Measurements from ENCODE around the gene SMOC2. TPM values are rescaled to one million over a fixed set of nuclear protein-coding genes. Genes with fewer than 3 reads are reported as not detected.

Gene SMOC2
- total RNA-seq, 1 donor from 2014 or later, result not detected

DNA sequence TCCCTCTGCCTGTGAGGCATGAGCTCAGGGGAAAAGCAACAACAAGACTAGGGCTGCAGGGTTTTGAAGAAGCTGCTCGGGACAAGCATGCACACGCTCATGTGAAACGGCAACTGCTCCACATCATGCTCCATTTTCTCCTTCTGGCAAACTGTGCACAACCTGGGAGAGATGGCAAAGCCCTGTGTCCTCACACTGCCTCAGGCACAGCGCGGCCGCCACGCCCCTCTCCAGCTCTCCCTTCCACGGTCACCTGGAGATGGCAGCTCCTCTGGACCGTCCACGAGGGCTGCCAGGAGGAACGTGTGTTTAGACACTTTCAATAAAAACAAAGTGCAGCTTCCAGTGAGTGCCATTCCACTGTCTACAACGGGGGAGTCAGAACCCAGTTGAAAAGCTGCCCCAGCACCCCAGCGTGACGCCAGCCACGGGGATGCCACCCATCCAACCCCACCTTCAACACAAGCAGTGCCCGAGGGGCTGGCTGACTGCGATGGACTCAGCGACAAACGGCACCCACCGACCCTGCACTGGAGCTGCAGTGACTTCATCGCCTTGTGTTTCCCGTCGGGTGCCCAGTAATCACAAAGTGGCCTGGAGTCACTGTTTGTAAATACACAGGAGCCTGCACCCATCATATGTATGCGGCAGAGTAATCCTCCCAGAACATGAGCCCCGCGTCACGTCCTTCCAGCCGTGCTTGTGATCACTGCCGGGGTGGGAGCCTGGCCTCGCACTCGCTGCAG, 16.1 kb downstream of the SMOC2 start:
- Mint-ChIP-seq H3K9me3 (ENCODE audit: unreplicated experiment) (no peaks in the 10 kb centered on the region), H3K27me3 (ENCODE audit: unreplicated experiment) (peaks cover 10% of the 10 kb centered on the region), H3K27ac (ENCODE audit: unreplicated experiment) (no peak overlapping the region), H3K4me1 (ENCODE audit: unreplicated experiment) (no peaks in the 10 kb centered on the region), H3K36me3 (ENCODE audit: low read depth, unreplicated experiment) (no peaks in the 10 kb centered on the region), H3K4me3 (ENCODE audit: unreplicated experiment) (no peak overlapping the region)
- TF ChIP-seq, protein P1, sequence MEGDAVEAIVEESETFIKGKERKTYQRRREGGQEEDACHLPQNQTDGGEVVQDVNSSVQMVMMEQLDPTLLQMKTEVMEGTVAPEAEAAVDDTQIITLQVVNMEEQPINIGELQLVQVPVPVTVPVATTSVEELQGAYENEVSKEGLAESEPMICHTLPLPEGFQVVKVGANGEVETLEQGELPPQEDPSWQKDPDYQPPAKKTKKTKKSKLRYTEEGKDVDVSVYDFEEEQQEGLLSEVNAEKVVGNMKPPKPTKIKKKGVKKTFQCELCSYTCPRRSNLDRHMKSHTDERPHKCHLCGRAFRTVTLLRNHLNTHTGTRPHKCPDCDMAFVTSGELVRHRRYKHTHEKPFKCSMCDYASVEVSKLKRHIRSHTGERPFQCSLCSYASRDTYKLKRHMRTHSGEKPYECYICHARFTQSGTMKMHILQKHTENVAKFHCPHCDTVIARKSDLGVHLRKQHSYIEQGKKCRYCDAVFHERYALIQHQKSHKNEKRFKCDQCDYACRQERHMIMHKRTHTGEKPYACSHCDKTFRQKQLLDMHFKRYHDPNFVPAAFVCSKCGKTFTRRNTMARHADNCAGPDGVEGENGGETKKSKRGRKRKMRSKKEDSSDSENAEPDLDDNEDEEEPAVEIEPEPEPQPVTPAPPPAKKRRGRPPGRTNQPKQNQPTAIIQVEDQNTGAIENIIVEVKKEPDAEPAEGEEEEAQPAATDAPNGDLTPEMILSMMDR (IDR thresholded peaks at IDR 0.05; ENCODE audit: unreplicated experiment), result no peak
- DNase-seq (ENCODE audit: low spot score), result no peak

DNA sequence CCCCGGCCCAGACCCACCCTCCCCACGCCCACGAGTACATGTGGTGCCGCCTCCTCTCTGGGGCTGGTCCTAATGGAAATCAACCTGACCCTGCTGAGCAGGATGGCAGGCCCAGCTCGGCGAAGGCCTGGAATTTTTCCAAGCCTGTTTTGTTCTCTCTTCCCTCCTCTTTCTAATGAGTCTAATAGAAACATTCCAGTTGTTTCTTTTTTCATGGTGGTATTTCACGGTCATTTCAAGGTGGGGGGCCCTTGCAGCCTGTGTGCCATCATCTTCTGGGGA, 16.6 kb downstream of the SMOC2 start:
- DNase-seq (ENCODE audit: low spot score), result no peak
- Mint-ChIP-seq H3K4me1 (ENCODE audit: unreplicated experiment) (no peaks in the 10 kb centered on the region), H3K27ac (ENCODE audit: unreplicated experiment) (no peak overlapping the region), H3K9me3 (ENCODE audit: unreplicated experiment) (no peaks in the 10 kb centered on the region), H3K36me3 (ENCODE audit: low read depth, unreplicated experiment) (no peaks in the 10 kb centered on the region), H3K27me3 (ENCODE audit: unreplicated experiment) (peaks cover 10% of the 10 kb centered on the region), H3K4me3 (ENCODE audit: unreplicated experiment) (no peak overlapping the region)
- TF ChIP-seq, protein P1 (IDR thresholded peaks at IDR 0.05; ENCODE audit: unreplicated experiment), result no peak

DNA sequence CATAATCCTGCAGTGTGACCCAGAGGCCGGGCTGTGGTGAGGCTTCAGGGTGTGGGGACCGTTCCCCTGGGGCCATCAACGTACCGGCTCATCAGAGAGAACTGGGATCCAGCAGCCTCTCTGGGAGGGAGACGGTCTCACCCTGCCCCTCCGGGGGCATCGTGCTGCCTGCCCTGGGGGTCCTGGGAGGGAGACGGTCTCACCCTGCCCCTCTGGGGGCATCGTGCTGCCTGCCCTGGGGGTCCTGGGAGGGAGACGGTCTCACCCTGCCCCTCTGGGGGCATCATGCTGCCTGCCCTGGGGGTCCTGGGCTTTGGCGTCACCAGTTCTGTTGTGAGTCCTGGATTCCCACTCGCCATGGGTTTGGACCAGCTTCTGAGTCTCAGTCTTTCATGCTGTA, 17.1 kb downstream of the SMOC2 start:
- Mint-ChIP-seq H3K27ac (ENCODE audit: unreplicated experiment) (no peak overlapping the region), H3K4me1 (ENCODE audit: unreplicated experiment) (no peaks in the 10 kb centered on the region), H3K36me3 (ENCODE audit: low read depth, unreplicated experiment) (no peaks in the 10 kb centered on the region), H3K4me3 (ENCODE audit: unreplicated experiment) (no peak overlapping the region), H3K27me3 (ENCODE audit: unreplicated experiment) (peaks cover 10% of the 10 kb centered on the region), H3K9me3 (ENCODE audit: unreplicated experiment) (no peaks in the 10 kb centered on the region)
- no peak for DNase-seq (ENCODE audit: low spot score)
- TF ChIP-seq, protein P1 (IDR thresholded peaks at IDR 0.05; ENCODE audit: unreplicated experiment), result no peak

DNA sequence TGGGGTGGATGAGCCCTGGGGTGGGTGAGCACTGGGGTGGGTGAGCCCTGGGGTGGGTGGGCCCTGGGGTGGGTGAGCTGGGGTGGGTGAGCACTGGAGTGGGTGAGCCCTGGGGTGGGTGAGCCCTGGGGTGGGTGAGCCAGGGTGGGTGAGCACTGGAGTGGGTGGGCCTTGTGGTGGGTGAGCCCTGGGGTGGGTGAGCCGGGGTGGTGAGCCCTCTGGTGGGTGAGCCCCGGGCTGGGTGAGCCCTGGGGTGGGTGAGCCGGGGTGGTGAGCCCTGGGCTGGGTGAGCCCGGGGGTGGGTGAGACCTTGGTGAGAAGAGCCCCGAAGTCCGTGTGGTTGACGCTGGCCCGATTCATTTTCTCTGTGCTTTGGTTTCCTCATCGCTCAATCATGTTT, 18.6 kb downstream of the SMOC2 start:
- DNase-seq (ENCODE audit: low spot score), result no peak
- Mint-ChIP-seq H3K36me3 (ENCODE audit: low read depth, unreplicated experiment) (no peaks in the 10 kb centered on the region), H3K27me3 (ENCODE audit: unreplicated experiment) (peaks cover 4% of the 10 kb centered on the region), H3K4me1 (ENCODE audit: unreplicated experiment) (no peaks in the 10 kb centered on the region), H3K27ac (ENCODE audit: unreplicated experiment) (no peak overlapping the region), H3K9me3 (ENCODE audit: unreplicated experiment) (no peaks in the 10 kb centered on the region), H3K4me3 (ENCODE audit: unreplicated experiment) (no peak overlapping the region)
- TF ChIP-seq, protein P1 (IDR thresholded peaks at IDR 0.05; ENCODE audit: unreplicated experiment), result no peak

DNA sequence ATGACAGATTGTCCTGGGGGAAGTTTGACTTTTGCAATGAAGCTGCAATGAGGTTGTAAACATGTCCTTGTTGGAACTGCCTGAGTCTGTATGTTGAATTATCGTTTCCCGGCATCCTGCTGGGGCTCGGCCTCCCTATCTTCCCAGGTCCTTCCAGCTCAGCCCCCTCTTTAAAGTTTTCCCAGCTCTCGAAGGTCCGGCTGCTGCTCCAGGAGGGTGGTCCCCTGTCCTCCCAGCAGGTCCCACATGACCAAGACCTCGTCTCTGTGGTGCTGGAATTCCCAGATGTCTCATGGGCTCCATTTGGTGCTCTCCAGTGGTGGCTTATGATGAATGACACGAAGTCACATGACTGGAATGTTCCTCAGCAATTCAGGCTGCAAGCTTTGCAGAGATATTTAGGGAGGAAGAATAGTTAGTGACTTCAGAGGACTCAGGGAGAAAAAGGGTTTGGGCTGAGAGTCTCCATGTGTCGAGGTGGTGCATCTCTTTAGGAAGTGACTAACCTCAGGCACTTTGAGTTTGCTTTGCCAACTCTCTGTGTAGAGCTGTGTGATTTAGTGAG, 21.4 kb downstream of the SMOC2 start:
- no peak overlapping the region for H3K27ac Mint-ChIP-seq (ENCODE audit: unreplicated experiment)
- H3K4me3 Mint-ChIP-seq (ENCODE audit: unreplicated experiment), result no peak overlapping the region
- H3K36me3 Mint-ChIP-seq (ENCODE audit: low read depth, unreplicated experiment), result no peaks in the 10 kb centered on the region
- TF ChIP-seq, protein P1 (IDR thresholded peaks at IDR 0.05; ENCODE audit: unreplicated experiment), result no peak
- H3K9me3 Mint-ChIP-seq (ENCODE audit: unreplicated experiment), result no peaks in the 10 kb centered on the region
- DNase-seq (ENCODE audit: low spot score), result no peak
- H3K4me1 Mint-ChIP-seq (ENCODE audit: unreplicated experiment), result no peaks in the 10 kb centered on the region
- H3K27me3 Mint-ChIP-seq (ENCODE audit: unreplicated experiment), result peaks cover 4% of the 10 kb centered on the region
